Left ventricle myocardium inferior (tissue), 1 donor: Measurements from ENCODE around the gene CD300A. TPM values are rescaled to one million over a fixed set of nuclear protein-coding genes. Genes with fewer than 3 reads are reported as not detected.

Experiments
- DNase-seq: peaks from one replicate; pipeline ENCODE4 v3.0.0-alpha.2; 2020
- H3K27ac ChIP-seq: fragments of 200-600 bp; replicated peaks from 2 replicates; pipeline ENCODE4 v1.8.0; 2021
- H3K27me3 ChIP-seq: fragments of 200-600 bp; 2 replicates; pipeline ENCODE4 v1.8.0; 2021; ENCODE audit warnings: low read depth
- H3K36me3 ChIP-seq: fragments of 200-600 bp; 2 replicates; pipeline ENCODE4 v1.8.0; 2021
- H3K4me1 ChIP-seq: fragments of 200-600 bp; 2 replicates; pipeline ENCODE4 v1.8.0; 2021
- H3K4me3 ChIP-seq: fragments of 200-600 bp; 2 replicates; pipeline ENCODE4 v1.8.0; 2021; ENCODE audit warnings: mild to moderate bottlenecking, moderate library complexity
- H3K9me3 ChIP-seq: fragments of 200-600 bp; replicated peaks from 2 replicates; pipeline ENCODE4 v1.8.0; 2021
- intact Hi-C: fragments of 100-400 bp; cut with micrococcal nuclease; formaldehyde crosslinking; loops from one replicate; pipeline ENCODE4 v1.11.0; 2022
- total RNA-seq: library from RNA; stranded (reverse); fragmentation: NEBNext Ultra II Directional; extraction: Animal tissue kit (Norgen Biotek cat#: 25700); gene quantifications from one replicate; pipeline ENCODE4 v1.2.1, GENCODE V29; 2021
- TF ChIP-seq, protein P1 (sequence below): fragments of 200-600 bp; IDR thresholded peaks from 2 replicates; pipeline ENCODE4 v1.8.0; 2021; ENCODE audit warnings: antibody characterized with exemption, mild to moderate bottlenecking, borderline replicate concordance
- donor health status: DM: no; HTN: yes; CAD: no; lungs with severe emphysema.

Gene CD300A
- total RNA-seq, 1 donor from 2014 or later = 1.2 TPM

DNA sequence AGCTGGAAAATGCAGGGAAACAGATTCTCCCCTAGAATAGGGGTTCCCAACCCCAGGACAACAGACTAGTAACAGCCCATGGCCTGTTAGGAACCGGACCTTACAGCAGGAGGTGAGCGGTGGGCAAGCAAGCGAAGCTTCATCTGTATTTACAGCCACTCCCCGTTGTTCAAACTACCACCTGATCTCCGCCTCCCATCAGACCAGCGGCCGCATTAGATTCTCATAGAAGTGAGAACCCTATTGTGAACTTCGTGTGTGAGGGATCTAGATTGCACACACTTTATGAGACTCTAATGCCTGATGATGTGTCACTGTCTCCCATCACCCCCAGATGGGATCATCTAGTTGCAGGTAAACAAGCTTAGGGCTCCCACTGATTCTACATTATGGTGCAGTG lies 61.3 kb downstream of the CD300A start:
- TF ChIP-seq, protein P1, sequence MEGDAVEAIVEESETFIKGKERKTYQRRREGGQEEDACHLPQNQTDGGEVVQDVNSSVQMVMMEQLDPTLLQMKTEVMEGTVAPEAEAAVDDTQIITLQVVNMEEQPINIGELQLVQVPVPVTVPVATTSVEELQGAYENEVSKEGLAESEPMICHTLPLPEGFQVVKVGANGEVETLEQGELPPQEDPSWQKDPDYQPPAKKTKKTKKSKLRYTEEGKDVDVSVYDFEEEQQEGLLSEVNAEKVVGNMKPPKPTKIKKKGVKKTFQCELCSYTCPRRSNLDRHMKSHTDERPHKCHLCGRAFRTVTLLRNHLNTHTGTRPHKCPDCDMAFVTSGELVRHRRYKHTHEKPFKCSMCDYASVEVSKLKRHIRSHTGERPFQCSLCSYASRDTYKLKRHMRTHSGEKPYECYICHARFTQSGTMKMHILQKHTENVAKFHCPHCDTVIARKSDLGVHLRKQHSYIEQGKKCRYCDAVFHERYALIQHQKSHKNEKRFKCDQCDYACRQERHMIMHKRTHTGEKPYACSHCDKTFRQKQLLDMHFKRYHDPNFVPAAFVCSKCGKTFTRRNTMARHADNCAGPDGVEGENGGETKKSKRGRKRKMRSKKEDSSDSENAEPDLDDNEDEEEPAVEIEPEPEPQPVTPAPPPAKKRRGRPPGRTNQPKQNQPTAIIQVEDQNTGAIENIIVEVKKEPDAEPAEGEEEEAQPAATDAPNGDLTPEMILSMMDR = no peak
- no peak overlapping the region for H3K4me3 ChIP-seq
- H3K36me3 ChIP-seq = no peaks in the 10 kb centered on the region
- no peak overlapping the region for H3K27ac ChIP-seq
- intact Hi-C loops = no loop called here
- peaks cover 33% of the 10 kb centered on the region for H3K27me3 ChIP-seq
- H3K4me1 ChIP-seq = no peaks in the 10 kb centered on the region
- DNase-seq = no peak
- peaks cover 8% of the 10 kb centered on the region for H3K9me3 ChIP-seq

DNA sequence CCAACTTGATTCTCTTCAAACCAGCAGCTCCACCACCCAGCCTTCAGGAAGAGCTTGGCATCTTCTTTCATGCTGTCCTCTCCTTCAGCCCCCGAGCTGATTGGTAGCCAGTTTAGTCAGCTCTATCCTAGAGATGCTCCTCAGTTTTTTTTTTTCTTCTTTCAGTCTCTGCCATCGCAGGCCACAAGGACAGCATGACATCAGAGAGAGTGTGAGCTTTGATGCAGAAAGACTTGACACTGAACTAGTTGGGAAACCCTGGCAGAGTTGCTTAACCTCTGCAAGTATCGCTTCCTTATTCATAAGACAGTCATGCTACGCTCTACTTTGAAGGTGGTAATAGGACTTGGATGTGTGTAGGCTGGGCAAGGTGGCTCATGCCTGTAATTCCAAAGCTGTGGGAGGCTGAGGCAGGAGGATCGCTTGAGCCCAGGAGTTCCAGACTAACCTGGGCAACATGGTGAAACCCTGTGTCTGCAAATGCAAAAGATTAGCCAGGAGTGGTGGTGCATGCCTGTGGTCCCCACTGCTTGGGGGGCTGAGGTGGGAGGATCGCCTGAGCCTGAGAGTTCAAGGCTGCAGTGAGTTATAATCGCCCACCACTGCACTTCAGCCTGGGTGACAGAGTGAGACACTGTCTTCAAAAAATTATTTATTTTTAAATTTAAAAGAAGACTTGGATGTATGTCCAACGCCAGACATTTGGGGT lies 62.2 kb downstream of the CD300A start:
- Histone ChIP-seq H3K4me3 (no peak overlapping the region), H3K36me3 (no peaks in the 10 kb centered on the region), H3K9me3 (peaks cover 2% of the 10 kb centered on the region), H3K27ac (no peak overlapping the region), H3K27me3 (peaks cover 28% of the 10 kb centered on the region), H3K4me1 (no peaks in the 10 kb centered on the region)
- DNase-seq = no peak
- intact Hi-C loops = no loop called here
- TF ChIP-seq, protein P1 = no peak

DNA sequence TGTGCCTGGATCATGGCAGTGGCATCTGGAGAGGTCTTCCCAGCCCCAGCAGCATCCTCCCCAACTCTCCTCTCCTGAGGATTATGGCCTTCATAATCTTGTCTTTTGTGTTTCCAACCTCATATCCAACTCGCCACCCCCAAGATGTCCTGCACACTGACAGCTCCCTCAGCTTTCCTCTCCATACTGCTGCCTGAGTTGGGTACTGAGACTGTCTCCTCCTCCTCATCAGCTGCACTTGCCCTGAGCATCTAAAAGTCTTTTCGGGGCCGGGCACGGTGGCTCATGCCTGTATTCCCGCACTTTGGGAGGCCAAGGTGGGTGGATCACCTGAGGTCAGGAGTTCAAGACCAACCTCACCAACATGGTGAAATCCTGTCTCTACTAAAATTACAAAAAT lies 62.8 kb downstream of the CD300A start:
- peaks cover 28% of the 10 kb centered on the region for H3K27me3 ChIP-seq
- DNase-seq = no peak
- H3K4me1 ChIP-seq = no peaks in the 10 kb centered on the region
- H3K9me3 ChIP-seq = no peaks in the 10 kb centered on the region
- no peaks in the 10 kb centered on the region for H3K36me3 ChIP-seq
- TF ChIP-seq, protein P1 = no peak
- H3K4me3 ChIP-seq = no peak overlapping the region
- no peak overlapping the region for H3K27ac ChIP-seq
- intact Hi-C loops = no loop called here

DNA sequence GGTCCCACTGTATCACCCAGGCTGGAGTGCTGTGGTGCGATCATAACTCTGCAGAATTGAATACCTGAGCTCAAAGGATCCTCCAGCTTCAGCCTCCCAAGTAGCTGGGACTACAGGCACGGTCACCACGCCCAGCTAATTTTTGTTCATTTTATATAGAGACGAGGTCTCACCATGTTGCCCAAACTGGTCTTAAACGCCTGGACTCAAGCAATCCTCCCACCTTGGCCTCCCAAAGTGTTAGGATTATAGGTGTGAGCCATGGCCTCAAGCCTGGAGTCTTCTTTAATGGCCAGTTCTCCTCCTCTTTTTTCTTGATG lies 64.4 kb downstream of the CD300A start:
- Histone ChIP-seq H3K9me3 (peaks cover 9% of the 10 kb centered on the region), H3K36me3 (no peaks in the 10 kb centered on the region), H3K27ac (no peak overlapping the region), H3K4me1 (no peaks in the 10 kb centered on the region), H3K4me3 (no peak overlapping the region), H3K27me3 (peaks cover 36% of the 10 kb centered on the region)
- intact Hi-C loops = no loop called here
- no peak for DNase-seq
- TF ChIP-seq, protein P1 = no peak

DNA sequence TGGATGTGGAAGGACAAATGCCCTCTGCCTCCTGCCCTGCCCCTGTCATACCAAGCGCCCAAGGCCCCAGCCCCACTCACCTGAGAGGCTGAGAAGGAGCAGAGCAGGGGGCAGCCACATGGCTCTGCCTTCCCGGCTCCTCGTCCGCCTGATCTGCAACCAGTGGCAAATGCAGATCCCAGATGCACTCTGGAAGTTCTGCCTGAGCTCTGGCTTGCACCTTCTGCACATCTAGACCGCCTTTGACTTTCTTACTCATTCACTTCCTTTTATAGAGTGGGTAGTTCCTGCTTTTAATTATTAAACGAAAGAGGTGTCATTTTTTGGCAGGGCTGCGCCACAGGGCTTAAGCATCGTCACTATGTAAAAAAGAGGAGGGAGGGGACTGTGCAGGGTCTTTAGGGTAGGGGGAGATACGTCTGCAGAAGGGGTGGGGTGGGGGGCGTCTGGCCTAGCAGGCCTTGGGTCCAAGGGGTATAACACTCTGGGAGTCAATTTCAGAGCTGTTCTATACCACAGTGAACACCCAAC lies 64.9 kb downstream of the CD300A start, which contains the start of gene CD300LB:
TSS of gene CD300LB (minus strand) at position 245 of the 531 bp plus-strand sequence. CDS start at position 120, 125 bp downstream.
- no peak within 1 kb of the TSS for H3K27ac ChIP-seq
- no peaks in the 10 kb centered on the region for H3K36me3 ChIP-seq
- H3K4me1 ChIP-seq = no peaks in the 10 kb centered on the region
- H3K4me3 ChIP-seq = no peak within 1 kb of the TSS
- H3K27me3 ChIP-seq = peaks cover 41% of the 10 kb centered on the region
- TF ChIP-seq, protein P1 = no peak
- peaks cover 11% of the 10 kb centered on the region for H3K9me3 ChIP-seq
- DNase-seq = no peak
- intact Hi-C loops = no loop called here
